GM18861 (cell line): ENCODE results near the gene ADAMTS17.

Experiments used
- ATAC-seq: cut with Tn5 transposase; IDR thresholded peaks from one replicate; pipeline ENCODE4 v1.9.1; 2021; ENCODE audit not compliant: unreplicated experiment

Gene ADAMTS17

DNA sequence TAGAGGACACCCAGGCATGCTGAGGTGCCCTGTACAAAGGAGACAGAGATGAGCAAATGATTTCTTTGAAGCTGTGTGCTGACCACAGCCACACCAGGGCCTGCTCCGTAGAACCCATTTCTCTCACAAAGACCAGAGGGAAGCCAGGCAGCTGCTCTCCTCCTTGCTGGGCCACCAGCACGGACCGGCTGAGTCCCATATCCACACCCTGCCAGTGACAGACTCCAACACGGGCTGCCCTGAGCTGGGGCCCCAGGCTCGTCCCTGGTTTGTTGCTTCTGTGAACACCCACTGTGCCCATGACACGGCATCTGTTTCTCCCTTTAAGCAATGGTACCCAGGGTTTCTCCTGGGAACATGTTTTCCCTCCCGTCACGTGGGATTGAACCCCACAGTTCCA is 284.5 kb downstream of the ADAMTS17 start:
- ATAC-seq: no peak

DNA sequence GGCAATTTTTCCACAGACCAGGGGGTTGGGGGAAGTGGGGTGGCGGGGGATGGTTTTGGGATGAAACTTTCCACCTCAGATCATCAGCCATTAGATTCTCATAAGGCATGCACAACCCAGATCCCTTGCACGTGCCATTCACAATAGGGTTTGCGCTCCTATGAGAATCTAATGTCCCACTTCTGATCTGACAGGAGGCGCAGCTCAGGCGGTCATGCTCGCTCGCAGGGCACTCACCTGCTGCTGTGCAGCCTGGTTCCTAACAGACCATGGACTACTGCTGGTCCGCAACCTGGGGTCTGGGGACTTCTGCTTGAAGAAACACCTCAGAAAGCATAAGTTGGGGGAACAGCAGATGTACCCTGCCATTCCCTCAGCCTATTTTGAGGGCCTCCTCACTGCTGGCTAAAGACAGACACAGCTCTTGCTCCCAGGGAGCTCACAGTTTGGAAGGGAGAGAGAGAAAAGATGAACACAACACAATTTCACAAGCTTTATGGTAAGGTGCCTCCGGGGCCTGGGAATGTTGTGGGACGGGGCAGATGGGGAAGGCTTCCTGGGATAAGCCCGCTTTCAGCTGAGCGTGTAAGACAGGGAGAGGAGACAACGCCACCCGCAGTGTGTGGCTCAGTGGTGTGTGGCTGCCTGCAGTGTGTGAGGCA is 285.2 kb downstream of the ADAMTS17 start:
- no peak for ATAC-seq

DNA sequence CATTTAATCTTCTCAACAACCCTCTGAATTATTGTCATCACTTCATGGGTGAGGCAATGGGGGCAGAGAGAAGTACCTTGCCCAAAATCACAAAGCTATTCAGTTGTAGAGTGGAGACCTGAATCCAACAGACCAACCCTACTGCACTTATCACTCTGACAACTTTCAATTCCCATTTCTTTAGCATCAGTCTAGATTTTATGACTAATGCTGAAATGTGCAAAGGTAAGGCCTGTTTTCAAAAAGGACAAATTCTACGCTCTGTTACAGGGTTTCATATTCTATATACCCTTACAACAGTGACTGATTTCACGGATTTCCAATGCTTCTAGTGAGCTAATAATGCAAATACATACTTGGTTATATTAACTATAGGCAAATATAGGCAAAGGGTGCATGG is 286.0 kb downstream of the ADAMTS17 start:
- no peak for ATAC-seq

DNA sequence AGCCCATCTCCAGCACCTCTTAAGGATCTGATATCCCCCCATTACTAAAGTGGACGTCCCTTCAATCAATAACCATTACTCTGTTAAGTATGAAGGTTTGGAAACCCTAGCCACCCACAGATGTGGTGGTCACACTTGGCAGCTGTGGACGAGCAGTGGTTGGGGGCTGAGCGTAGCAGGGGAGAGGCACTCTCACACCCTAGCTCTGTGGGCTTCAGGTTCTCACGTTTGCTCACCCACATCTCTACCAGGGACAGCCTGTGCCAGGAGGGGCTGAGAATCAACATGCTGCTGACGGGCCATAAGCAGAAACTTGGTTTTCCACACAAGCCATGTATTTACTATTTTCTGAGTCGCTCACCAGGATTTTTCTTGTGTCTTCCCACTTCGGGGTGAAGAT is 287.2 kb downstream of the ADAMTS17 start:
- ATAC-seq: no peak

DNA sequence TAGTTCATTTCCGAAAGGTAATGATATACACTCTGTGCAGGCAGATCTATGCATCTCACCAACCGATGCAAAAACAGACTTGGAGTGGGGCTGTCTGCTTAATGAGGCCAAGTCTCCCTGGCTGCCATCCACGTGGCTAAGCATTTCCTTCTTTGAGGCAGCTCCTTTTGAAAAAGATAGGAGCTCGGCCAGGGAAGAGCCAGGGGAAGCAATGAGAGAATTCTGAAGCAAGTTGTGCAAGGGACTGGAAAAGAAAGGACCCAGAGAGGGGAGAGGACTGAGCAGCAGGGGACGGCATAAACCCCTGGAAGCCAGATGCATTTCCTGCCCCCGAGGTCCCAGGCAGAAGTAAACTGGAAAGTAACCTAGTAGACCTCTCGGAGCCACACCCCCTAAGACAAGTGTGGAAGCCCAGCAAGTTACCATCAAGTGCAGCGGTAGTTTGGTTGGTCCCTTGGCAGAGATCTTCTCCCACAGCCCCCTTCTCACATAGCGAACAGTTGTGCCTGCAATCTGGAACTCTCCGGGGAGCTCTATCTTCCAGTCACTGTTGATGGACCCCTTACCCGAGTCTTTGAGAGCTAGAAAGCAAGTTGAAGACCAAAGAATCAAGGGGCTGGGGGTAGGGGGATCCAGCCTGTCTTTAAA is 288.2 kb downstream of the ADAMTS17 start:
- no peak for ATAC-seq

DNA sequence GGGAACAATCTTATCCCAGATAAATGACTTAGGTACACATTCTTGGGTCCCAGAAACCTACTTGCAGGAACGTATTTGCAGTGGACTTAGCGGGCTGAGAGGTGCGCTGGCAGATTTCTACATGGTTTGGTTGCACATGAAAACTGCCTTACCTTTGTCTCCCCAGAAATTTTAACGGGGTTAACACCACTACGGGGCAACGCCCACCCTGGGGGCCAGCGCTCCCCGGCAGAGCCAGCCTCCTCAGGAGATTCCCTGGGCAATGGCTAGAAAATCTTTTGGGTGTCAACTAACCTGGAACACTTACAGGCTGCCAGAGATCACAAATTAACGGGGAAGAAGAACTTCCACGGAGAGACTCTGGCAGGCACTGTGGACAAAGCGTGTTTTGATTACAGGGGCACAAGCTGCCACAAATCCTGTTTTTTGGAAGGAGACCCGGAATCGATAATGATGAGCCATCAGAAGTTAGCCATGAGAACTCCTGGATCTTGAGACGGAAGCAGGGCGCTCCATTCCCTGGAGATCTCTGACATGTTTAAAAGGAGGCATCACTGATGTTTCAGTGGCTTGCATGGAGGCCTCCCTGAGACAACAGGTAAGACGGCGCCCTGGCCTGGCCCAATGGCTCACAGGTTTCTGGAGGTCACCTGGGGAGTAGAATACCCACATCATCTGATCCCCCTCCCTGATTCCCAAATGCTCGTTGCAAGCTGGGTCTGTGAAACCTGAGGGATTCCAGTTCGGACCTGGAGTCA is 288.9 kb downstream of the ADAMTS17 start:
- ATAC-seq: no peak

DNA sequence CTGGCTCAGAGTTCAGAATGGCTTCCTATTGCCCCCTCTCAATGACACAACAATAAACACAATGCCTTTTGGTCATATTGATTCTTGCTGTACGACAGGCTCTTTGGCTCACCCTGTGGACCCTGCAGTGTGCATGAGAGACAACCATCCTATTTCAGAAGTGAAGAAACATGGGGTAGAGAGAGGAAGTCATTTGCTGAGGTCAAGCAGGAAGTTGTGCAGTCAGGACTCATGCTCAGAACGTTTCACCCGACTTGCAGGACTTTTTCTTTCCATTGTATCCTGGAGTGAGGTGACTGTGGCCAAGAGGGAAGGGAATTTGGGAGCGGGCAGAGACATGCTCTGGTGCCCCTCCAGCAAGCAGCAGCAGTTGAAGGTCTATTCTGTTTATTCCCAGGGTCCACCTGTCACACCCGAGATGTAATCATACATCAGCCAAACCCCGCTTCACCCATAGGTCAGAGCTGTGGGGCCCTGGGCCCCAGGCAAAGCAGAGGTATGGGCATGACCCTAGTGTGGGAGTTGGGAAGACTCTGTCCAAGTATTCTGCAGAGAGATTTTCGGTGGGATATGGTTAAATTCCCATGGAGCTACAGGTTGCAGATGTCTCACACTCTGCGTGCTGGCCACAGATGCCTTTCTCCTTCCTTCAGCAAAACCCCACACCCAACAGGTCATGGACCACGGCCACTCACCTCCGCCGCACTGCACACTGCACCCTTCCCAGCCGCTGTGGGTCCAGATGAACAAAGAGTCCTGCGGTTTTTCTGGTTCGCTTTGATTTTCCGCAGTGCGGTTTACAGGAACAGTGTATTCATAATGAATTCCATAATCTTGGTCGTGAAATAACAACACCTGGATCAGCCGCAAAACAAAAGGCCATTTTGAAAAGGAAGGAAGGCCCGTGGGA is 290.6 kb downstream of the ADAMTS17 start:
- no peak for ATAC-seq

DNA sequence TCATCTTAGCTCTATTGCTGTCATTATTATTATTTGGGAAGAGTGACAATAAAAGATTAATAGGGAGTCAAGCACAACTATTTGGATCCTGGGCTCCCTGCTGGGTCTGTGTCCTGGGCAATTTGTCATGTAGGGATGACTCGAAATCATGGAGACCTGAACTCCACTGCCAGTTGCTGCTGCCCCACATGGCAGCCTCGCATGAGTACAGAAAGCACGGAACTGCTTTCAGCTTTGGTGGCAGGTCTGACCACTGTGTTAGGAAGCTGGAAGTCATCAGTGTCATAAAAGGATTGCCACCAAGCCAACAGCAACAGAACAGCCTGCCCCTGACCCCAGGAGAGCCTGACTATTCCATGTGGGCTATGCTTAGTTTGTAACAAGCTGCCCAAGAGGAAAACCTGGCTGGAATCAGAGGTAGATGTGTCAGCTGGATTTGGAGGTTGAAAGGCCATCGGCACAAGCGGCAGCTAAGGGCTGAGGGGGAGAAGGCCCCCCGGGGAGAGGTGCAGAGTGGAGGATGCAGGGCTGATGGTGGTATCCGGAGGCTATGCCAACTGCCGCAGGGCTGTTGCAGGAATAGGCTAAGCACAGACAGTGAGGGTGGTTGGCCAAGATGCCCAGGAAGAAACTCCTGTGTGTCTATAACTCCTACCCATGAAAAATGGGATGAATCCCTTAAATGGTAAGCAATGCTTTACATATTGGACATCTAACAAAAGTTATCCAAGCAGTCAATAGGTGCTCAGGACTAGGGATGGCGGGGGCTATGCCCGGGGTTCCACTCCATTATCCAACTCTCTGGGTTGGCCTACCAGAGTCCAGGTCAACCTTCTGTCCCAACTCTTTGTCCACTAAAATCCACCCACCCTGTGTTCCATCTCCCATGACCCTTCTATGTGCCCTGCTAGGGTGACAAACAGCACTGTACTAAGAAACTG is 291.6 kb downstream of the ADAMTS17 start:
- no peak for ATAC-seq

DNA sequence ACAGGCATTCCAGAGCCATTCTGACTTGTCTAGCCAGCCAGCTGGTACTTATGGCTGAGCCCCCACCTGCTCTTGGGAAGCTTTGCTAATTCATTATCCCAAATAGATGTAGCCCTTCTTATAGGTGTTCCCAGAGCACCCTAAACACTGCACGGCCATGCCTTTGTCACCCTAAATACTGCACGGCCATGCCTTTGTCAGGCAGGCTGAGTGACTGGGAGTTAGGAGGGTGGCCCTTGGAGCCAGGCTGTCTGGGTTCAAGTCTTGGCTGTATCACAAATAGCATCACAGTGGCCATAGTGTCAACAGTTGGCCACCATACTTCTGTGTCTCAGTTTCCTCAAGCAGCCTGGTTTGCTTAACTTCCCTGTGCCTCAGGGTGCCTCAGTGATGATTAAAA is 292.3 kb downstream of the ADAMTS17 start:
- no peak for ATAC-seq

DNA sequence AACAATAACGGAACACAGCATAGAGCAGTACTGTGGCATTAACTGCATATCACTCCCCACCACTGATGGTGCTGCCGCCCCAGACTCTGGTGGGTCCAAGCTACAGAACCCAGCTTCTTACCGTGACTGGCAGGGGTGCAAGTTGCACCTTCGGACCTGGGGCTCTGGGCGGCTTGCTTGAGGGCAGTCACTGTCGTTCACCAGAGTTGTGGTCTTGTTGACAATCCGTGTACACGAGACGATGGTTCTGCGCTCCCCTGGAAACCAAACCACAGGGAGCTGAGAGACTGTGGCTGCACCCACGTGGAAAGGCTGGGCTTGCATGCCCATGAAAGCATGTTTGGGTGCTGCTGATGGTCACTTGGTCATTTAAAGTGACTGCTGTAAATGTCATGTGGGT is 293.0 kb downstream of the ADAMTS17 start:
- ATAC-seq: no peak

DNA sequence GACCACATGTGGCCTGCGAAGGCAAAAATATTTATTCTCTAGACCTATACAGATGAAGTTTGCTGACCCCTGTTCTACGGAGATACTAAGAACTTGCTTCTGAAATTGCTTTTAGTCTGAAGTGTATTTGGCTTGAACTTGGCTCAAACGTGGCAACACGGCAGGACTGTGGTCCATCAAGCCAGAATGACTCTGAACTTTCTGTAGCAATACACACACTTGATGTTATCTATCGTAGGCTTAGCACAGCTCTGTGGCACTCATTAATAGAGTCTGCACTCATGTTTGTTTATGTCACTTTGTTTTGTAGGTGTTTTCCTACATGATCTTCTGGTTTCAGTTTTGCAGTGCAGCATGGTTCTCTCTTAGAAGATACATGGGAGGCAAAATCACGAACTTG is 298.1 kb downstream of the ADAMTS17 start:
- no peak for ATAC-seq

DNA sequence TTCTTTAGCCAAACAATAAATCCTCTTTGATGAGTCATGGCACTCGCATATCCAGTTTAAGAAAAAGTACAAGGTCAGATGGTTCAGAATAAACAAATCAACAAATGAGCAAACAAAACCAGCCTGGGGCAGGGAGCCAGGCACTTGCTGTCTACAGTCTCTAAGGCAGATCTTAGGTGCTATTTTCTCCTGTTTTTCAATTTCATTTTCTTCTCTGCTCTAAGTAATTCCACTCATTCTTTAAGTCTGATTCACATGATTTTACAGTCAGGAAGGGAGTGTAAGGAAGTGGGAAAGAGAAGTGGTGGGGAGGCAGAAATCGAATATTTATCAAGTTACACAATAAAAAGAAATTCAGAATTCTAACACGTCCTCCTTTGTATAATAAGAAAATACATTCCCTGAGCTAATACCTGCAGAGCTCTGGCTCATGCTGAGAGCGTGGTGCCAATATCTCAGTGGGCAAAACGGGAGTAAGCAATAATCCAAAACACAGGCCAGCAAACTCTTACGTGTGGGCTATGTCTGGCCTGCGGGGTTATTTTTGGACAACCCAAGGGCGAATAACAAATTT is 298.6 kb downstream of the ADAMTS17 start:
- ATAC-seq: no peak

DNA sequence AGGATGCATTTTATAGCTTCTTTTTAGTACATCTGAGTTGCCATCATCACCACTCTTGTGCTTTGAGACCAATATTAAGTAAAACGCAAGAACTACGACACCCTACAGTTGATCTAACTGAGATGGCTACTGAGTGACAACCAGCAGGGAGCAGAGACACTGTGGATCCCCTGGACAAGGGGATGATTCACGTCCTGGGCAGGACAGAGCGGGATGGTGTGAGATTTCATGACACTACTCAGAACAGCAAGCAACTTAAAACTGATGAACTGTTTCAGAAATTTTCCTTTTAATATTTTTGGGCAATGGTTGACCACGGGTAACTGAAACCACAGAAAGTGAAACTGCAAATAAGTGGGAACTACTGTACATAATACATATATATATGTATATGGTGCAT is 299.2 kb downstream of the ADAMTS17 start:
- ATAC-seq: no peak

DNA sequence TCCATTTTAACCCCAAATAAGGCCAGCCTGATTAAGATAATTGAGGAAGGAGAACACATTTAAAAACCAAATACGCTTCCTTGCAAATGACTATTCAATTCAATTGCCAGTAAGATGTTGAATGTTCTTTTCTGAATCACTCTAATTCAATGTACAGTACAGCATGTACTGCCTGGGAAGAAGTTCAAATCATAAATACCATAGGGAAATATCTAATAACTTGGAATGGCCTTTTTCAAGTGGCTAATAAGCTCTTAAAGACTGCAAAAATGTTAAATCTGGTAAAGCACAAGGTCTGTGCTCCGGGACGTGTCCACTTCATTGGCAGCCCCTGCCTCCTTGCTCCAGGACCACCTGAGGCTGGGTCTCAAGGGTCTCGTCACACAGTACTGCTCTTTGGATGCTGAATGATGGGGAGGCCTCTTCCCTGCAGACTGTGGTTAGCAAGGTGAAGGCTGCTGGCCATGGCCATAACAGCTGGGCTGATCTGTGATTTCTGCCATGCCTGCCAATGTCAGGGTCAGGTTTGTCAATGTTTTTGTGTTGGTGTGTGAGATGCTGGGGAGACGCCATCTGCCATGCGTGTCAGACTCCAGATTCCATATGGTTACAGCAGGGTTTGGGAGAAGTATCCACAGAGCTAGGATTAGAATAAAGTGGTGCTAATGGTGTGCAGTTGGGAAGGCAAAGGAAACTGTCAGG is 300.5 kb downstream of the ADAMTS17 start:
- no peak for ATAC-seq

DNA sequence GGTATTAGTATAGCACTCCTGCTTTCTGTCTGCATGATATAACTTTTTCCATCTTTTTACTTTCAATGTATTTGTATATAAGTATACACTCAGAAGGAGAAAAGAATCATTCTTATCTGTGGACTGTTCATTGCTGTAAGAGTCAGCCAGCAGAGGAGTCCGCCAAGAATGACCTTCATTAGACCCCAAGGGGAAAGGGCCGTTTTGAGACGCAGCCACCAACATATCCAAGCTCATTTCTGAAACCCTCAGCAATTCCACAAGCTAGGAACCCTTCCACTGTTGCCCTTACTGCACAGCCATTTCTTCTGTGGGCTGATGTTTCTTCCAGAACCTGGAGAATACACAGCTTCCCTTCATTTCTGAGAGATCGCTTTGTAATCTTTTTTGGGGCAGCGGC is 301.8 kb downstream of the ADAMTS17 start:
- no peak for ATAC-seq

DNA sequence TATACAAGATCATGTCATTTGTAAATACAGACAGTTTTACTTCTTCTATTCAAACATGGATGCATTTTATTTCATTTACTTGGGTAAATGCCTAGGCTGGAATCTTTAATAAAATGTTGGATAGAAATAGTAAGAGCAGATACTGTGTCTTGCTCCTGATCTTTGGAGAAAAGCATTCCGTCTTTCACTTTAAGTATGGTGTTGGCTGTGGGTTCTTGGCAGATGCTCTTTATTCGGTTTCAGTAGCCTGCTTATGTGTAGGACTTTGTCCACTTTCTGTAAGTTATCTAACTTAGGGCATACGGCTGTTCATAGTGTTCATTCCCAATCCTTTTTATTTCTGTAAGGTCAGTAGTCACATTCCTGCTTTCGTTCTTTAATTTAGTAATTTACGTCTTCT is 303.0 kb downstream of the ADAMTS17 start:
- ATAC-seq: no peak

DNA sequence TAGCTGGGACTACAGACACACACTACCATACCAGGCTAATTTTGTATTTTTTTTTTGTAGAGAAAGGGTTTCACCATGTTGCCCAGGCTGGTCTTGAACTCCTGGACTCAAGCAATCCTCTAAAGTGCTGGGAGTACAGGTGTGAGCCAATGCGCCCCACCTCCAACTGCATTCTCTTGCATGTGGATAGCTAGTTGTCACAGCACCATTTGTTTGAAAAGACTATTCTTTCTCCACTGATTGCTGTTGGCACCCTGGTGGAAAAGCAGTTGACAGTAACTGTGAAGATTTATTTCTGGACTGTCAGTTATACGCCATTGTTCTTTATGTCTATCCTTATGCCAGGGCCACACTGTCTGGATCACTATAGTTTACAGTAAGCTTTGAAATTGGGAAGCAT is 303.9 kb downstream of the ADAMTS17 start:
- ATAC-seq: no peak

DNA sequence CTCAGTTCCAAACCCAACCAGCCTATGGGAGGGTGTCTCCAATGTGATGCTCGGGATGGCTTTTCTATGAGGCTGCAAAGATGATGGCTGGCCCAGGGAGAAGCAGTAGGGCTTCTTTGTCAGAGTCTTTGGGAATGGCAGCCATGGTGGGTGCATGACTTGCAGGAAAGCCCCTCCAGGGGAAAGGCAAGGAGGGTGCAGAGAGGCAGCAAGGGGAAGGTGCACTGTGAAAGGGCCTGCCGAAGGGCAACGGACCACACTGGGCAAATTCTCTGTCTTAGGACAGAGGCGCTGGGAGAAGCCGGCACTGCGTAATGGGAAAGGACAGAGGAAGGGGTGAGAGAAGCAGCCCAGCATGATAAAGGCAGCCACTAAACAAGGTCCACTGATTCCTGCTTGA is 305.8 kb downstream of the ADAMTS17 start:
- no peak for ATAC-seq

DNA sequence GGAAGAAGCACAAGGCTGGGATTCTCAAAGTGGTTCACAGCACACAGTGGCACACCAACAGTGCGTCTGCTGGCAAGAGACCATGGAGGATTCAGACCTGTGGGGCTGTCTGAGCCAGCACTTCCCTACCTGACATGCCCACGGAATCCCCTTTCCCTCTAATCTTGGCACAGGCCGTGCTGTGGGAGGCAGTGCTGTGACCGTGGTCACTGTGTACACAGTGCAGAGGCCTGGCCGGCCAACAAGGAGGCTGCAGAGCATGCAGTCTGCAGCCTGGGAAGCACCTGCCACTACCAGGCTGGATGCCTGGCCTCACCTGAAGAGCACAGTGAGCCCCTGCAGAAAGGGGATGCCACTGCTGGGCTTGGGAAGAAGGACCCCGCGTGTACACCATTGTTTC is 307.6 kb downstream of the ADAMTS17 start:
- no peak for ATAC-seq
